Adrenal gland (tissue), 5 donors: ENCODE data around the gene MOCOS.

Experiments used
- CTCF ChIP-seq, 6 experiments: fragments of 450-650 bp in 4 of 6; fragments of 200-600 bp in 2 of 6; sonication (generic) in 1 of 6; IDR thresholded peaks; 1 replicate in 5 of 6; 2 replicates in 1 of 6; pipeline versions ENCODE4 v1.5.1 to v1.8.0; 2016 to 2021; ENCODE audit warnings: antibody characterized with exemption in 6 of 6, mild to moderate bottlenecking in 2 of 6, moderate library complexity in 1 of 6
- POLR2A ChIP-seq, 2 donors: fragments of 450-650 bp; IDR thresholded peaks; one replicate each; pipeline ENCODE4 v1.6.1; 2017; ENCODE audit warnings: antibody characterized with exemption in 2 of 2, mild to moderate bottlenecking in 2 of 2, moderate library complexity in 1 of 2
- donor health status: DM: no; HTN: no; CAD: no.

- no peak for TF ChIP-seq CTCF (IDR thresholded peaks at IDR 0.05)
- TF ChIP-seq POLR2A (IDR thresholded peaks at IDR 0.05), result no peak
Observed at GRCh38 chr18:36175481-36175880, 11.8 kb upstream of the MOCOS start.
